H9 (cell line): ENCODE measurements around the gene TRAPPC2. TPM values are rescaled to one million over a fixed set of nuclear protein-coding genes. Genes with fewer than 3 reads are reported as not detected.

ENCODE experiments used
- DNase-seq: peaks from one replicate; pipeline ENCODE4 v3.0.0-alpha.2; 2017
- H2AFZ ChIP-seq: one replicate; pipeline ENCODE4 v1.6.1; 2013; ENCODE audit warnings: mild to moderate bottlenecking, low read length, control low read depth, moderate library complexity
- H2AK5ac ChIP-seq: 2 replicates; pipeline ENCODE4 v1.6.1; 2013; ENCODE audit warnings: low read length, control low read depth, mixed read lengths; ENCODE audit not compliant: insufficient read length
- H2BK120ac ChIP-seq: one replicate; pipeline ENCODE4 v1.6.1; 2013; ENCODE audit warnings: low read depth, mild to moderate bottlenecking, low read length, control low read depth, inconsistent platforms; ENCODE audit not compliant: poor library complexity, severe bottlenecking
- H2BK12ac ChIP-seq: 2 replicates; pipeline ENCODE4 v1.6.1; 2013; ENCODE audit warnings: low read length, control low read depth, mixed read lengths, low read depth; ENCODE audit not compliant: insufficient read length
- H2BK15ac ChIP-seq: 2 replicates; pipeline ENCODE4 v1.6.1; 2013; ENCODE audit warnings: low read depth, low read length, control low read depth
- H2BK20ac ChIP-seq: one replicate; pipeline ENCODE4 v1.6.1; 2013; ENCODE audit warnings: low read depth, mild to moderate bottlenecking, low read length, control low read depth, inconsistent platforms; ENCODE audit not compliant: poor library complexity, severe bottlenecking
- H2BK5ac ChIP-seq: 2 replicates; pipeline ENCODE4 v1.6.1; 2013; ENCODE audit warnings: low read length, control low read depth, mixed read lengths; ENCODE audit not compliant: insufficient read length
- H3K14ac ChIP-seq: 2 replicates; pipeline ENCODE4 v1.6.1; 2013; ENCODE audit warnings: low read length, control low read depth; ENCODE audit not compliant: insufficient read depth
- H3K18ac ChIP-seq: 2 replicates; pipeline ENCODE4 v1.6.1; 2013; ENCODE audit warnings: low read depth, mild to moderate bottlenecking, mixed read lengths, low read length, control low read depth; ENCODE audit not compliant: insufficient read length
- H3K23ac ChIP-seq: 2 replicates; pipeline ENCODE4 v1.6.1; 2013; ENCODE audit warnings: low read length, control low read depth, mixed read lengths, low read depth; ENCODE audit not compliant: insufficient read length
- H3K23me2 ChIP-seq: 2 replicates; pipeline ENCODE4 v1.6.1; 2013; ENCODE audit warnings: low read depth, mild to moderate bottlenecking, mixed read lengths, low read length, control low read depth; ENCODE audit not compliant: insufficient read length, poor library complexity, severe bottlenecking
- H3K27ac ChIP-seq: 2 replicates; pipeline ENCODE4 v1.5.1; 2013; ENCODE audit warnings: low read length, control low read depth, mixed read lengths, low read depth; ENCODE audit not compliant: insufficient read length
- H3K27me3 ChIP-seq: 2 replicates; pipeline ENCODE4 v1.6.1; 2013; ENCODE audit warnings: low read length, control low read depth, inconsistent platforms; ENCODE audit not compliant: insufficient read depth
- H3K4ac ChIP-seq: 2 replicates; pipeline ENCODE4 v1.6.1; 2013; ENCODE audit warnings: low read depth, mild to moderate bottlenecking, control low read depth, inconsistent platforms, low read length, moderate library complexity
- H3K4me1 ChIP-seq: 2 replicates; pipeline ENCODE4 v1.6.1; 2013; ENCODE audit warnings: low read length, control low read depth, inconsistent platforms; ENCODE audit not compliant: insufficient read depth
- H3K4me2 ChIP-seq: 2 replicates; pipeline ENCODE4 v1.6.1; 2013; ENCODE audit warnings: low read length, control low read depth, mixed read lengths; ENCODE audit not compliant: insufficient read length, insufficient read depth
- H3K56ac ChIP-seq: 2 replicates; pipeline ENCODE4 v1.6.1; 2013; ENCODE audit warnings: low read depth, mild to moderate bottlenecking, mixed read lengths, low read length, control low read depth; ENCODE audit not compliant: insufficient read length
- H3K79me1 ChIP-seq: 2 replicates; pipeline ENCODE4 v1.6.1; 2013; ENCODE audit warnings: low read depth, mild to moderate bottlenecking, moderate library complexity, low read length, control low read depth, inconsistent platforms; ENCODE audit not compliant: insufficient read depth, poor library complexity, severe bottlenecking
- H3K79me2 ChIP-seq: 2 replicates; pipeline ENCODE4 v1.6.1; 2013; ENCODE audit warnings: low read length, control low read depth, inconsistent platforms; ENCODE audit not compliant: insufficient read depth
- H3K9ac ChIP-seq: 2 replicates; pipeline ENCODE4 v1.6.1; 2013; ENCODE audit warnings: low read length, control low read depth, mixed read lengths; ENCODE audit not compliant: insufficient read length; ENCODE audit errors: extremely low read depth
- H3K9me3 ChIP-seq: one replicate; pipeline ENCODE4 v1.6.1; 2013; ENCODE audit warnings: low read depth, low read length, inconsistent platforms; ENCODE audit not compliant: control insufficient read depth
- H3T11ph ChIP-seq: one replicate; pipeline ENCODE4 v1.6.1; 2013; ENCODE audit warnings: mild to moderate bottlenecking, low read length, control low read depth, inconsistent platforms
- H4K20me1 ChIP-seq: one replicate; pipeline ENCODE4 v1.6.1; 2013; ENCODE audit not compliant: control insufficient read depth, insufficient read length, insufficient read depth
- H4K5ac ChIP-seq: 2 replicates; pipeline ENCODE4 v1.6.1; 2013; ENCODE audit warnings: low read depth, mild to moderate bottlenecking, mixed read lengths, low read length, control low read depth; ENCODE audit not compliant: insufficient read length
- H4K8ac ChIP-seq: replicated peaks from 2 replicates; pipeline ENCODE4 v1.6.1; 2013; ENCODE audit warnings: low read length, control low read depth, mixed read lengths, low read depth; ENCODE audit not compliant: insufficient read length
- H4K91ac ChIP-seq: 2 replicates; pipeline ENCODE4 v1.6.1; 2013; ENCODE audit warnings: low read depth, mild to moderate bottlenecking, moderate library complexity, mixed read lengths, low read length, control low read depth; ENCODE audit not compliant: insufficient read length
- H3K27ac Mint-ChIP-seq, 3 experiments: 2 replicates in 2 of 3; 3 replicates in 1 of 3; pipeline ENCODE4 v1.8.0; 2020 to 2021; ENCODE audit warnings: mixed read lengths in 3 of 3, mild to moderate bottlenecking in 1 of 3, moderate library complexity in 1 of 3
- H3K27me3 Mint-ChIP-seq: 2 replicates; pipeline ENCODE4 v1.8.0; 2021; ENCODE audit warnings: low read depth, mild to moderate bottlenecking, moderate library complexity, mixed read lengths
- H3K36me3 Mint-ChIP-seq, 3 experiments: 2 replicates in 2 of 3; 3 replicates in 1 of 3; pipeline ENCODE4 v1.8.0; 2020 to 2021; ENCODE audit warnings: low read depth in 3 of 3, mixed read lengths in 3 of 3; ENCODE audit not compliant: insufficient read depth in 1 of 3
- H3K4me1 Mint-ChIP-seq, 2 experiments: 2 replicates each; pipeline ENCODE4 v1.8.0; 2020; ENCODE audit warnings: mixed read lengths in 2 of 2
- H3K4me3 Mint-ChIP-seq, 2 experiments: 2 replicates in 1 of 2; 3 replicates in 1 of 2; pipeline ENCODE4 v1.8.0; 2020 to 2021; ENCODE audit warnings: mild to moderate bottlenecking in 2 of 2, mixed read lengths in 2 of 2, moderate library complexity in 1 of 2
- H3K9me3 Mint-ChIP-seq, 2 experiments: 2 replicates in 1 of 2; 3 replicates in 1 of 2; pipeline ENCODE4 v1.8.0; 2020; ENCODE audit warnings: mild to moderate bottlenecking in 2 of 2, mixed read lengths in 2 of 2, moderate library complexity in 1 of 2
- CTCF ChIP-seq: fragments of 200-600 bp; sonication (generic); conservative IDR thresholded peaks from 3 replicates; pipeline ENCODE4 v1.8.0; 2021; ENCODE audit warnings: antibody characterized with exemption, mild to moderate bottlenecking
- WGBS: extraction: QIAGEN DNeasy Blood & Tissue Kit; methylation state at CpG from one replicate; pipeline ENCODE4 v1.1.7; 2013; ENCODE audit warnings: missing lambda C conversion rate, low lambda C conversion rate, mixed read lengths; ENCODE audit not compliant: insufficient read length; ENCODE audit errors: extremely low coverage; 5-methylcytosine and 5-hydroxymethylcytosine counted together
- total RNA-seq: library from RNA; stranded (reverse); gene quantifications from 2 replicates; pipeline ENCODE4 v1.2.1, GENCODE V29; 2021

The TRAPPC2 gene
- total RNA-seq, 1 experiment from 2014 or later = 13.3 TPM

- Histone ChIP-seq H3K4me2 (no peak overlapping the region), H4K91ac (no peak overlapping the region), H3K9me3 (no peaks in the 10 kb centered on the region), H2BK20ac (no peak overlapping the region), H3K4ac (no peak overlapping the region), H3K79me2 (peaks cover 2% of the 10 kb centered on the region; the same call in 1 of the 2 replicates), H2BK15ac (no peak overlapping the region), H2AFZ (no peak overlapping the region), H3K18ac (no peak overlapping the region), H3K27me3 (no peaks in the 10 kb centered on the region), H3K23me2 (no peaks in the 10 kb centered on the region), H3K56ac (no peak overlapping the region), H3K4me1 (no peaks in the 10 kb centered on the region), H2BK120ac (no peak overlapping the region), H3K14ac (no peak overlapping the region), H3K79me1 (no peaks in the 10 kb centered on the region), H3K23ac (no peak overlapping the region), H4K8ac (no peak overlapping the region), H2AK5ac (no peak overlapping the region), H3T11ph (no peak overlapping the region), H3K9ac (no peak overlapping the region), H4K20me1 (no peaks in the 10 kb centered on the region), H3K27ac (no peak overlapping the region), H2BK5ac (no peak overlapping the region), H2BK12ac (no peak overlapping the region), H4K5ac (no peak overlapping the region)
- Mint-ChIP-seq H3K27me3 (no peaks in the 10 kb centered on the region), H3K36me3 (peaks cover 5 to 59% (median 28%) of the 10 kb centered on the region in 3 experiments; a peak in 6 of 7 replicates), H3K4me3 (no peak overlapping the region), H3K4me1 (0 out of 4 replicates have a peak, but pooled peaks cover 0 to 3% of the 10 kb centered on the region in 2 experiments), H3K9me3 (peaks cover 14 to 36% of the 10 kb centered on the region in 2 experiments), H3K27ac (no peak overlapping the region; a peak in 1 of 7 replicates)
- TF ChIP-seq CTCF = no peak
- WGBS = no CpG with 5 or more reads among the region's 6 CpGs
- no peak for DNase-seq
Measured at GRCh38 chrX:13716905-13717304, 17.5 kb downstream of the TRAPPC2 start.
